GM21360 (cell line): Measurements from ENCODE around the gene CEP57.
A peak's percentile ranks its signal among the peaks of the same experiment; 100 is the strongest.

Source experiments
- ATAC-seq: cut with Tn5 transposase; IDR thresholded peaks from one replicate; pipeline ENCODE4 v1.9.1; 2021; ENCODE audit warnings: mild to moderate bottlenecking, moderate library complexity; ENCODE audit not compliant: unreplicated experiment

The CEP57 gene

GRCh38 chr11:95790123-95790932, at the start of gene CEP57:
Gene CEP57 (plus strand): TSS chr11:95790498. CDS start chr11:95790699, 201 bp downstream.
- peak; percentile 52 for ATAC-seq

- ATAC-seq = no peak
Observed at GRCh38 chr11:95750101-95750500, 40.2 kb upstream of the CEP57 start.

GRCh38 chr11:95751515-95751914, 38.8 kb upstream of the CEP57 start:
- ATAC-seq = no peak

- no peak for ATAC-seq
Observed at GRCh38 chr11:95760941-95761340, 29.4 kb upstream of the CEP57 start.

- no peak for ATAC-seq
Observed at GRCh38 chr11:95762534-95762933, 27.8 kb upstream of the CEP57 start.

- no peak for ATAC-seq
Observed at GRCh38 chr11:95764267-95764898, 25.9 kb upstream of the CEP57 start.

GRCh38 chr11:95766701-95767100, 23.6 kb upstream of the CEP57 start:
- ATAC-seq = no peak

- no peak for ATAC-seq
Observed at GRCh38 chr11:95767498-95767897, 22.8 kb upstream of the CEP57 start.

- no peak for ATAC-seq
Observed at GRCh38 chr11:95768521-95768920, 21.8 kb upstream of the CEP57 start.

- ATAC-seq = no peak
Observed at GRCh38 chr11:95776859-95777258, 13.4 kb upstream of the CEP57 start.

GRCh38 chr11:95778699-95779098, 11.6 kb upstream of the CEP57 start:
- ATAC-seq = peak; percentile 53

- peak; percentile 43 for ATAC-seq
Observed at GRCh38 chr11:95780544-95780943, 9.8 kb upstream of the CEP57 start.

GRCh38 chr11:95788921-95789505, 1.3 kb upstream of the CEP57 start:
- ATAC-seq = no peak

GRCh38 chr11:95789506-95790122, 684 bp upstream of the CEP57 start, which contains the start of gene FAM76B:
Gene FAM76B (minus strand): TSS chr11:95789782. CDS start chr11:95789478, 304 bp downstream.
- ATAC-seq = peak; percentile 70

GRCh38 chr11:95790933-95791708, 823 bp downstream of the CEP57 start:
- peak; percentile 14 for ATAC-seq

GRCh38 chr11:95791709-95792033, 1.4 kb downstream of the CEP57 start:
- no peak for ATAC-seq

- ATAC-seq = no peak
Observed at GRCh38 chr11:95792200-95792599, 1.9 kb downstream of the CEP57 start.

- ATAC-seq = no peak
Observed at GRCh38 chr11:95792700-95793099, 2.4 kb downstream of the CEP57 start.

- ATAC-seq = no peak
Observed at GRCh38 chr11:95793116-95793515, 2.8 kb downstream of the CEP57 start.

- ATAC-seq = no peak
Observed at GRCh38 chr11:95794086-95794485, 3.8 kb downstream of the CEP57 start.
